ENCODE data around the gene IDE.

Gene IDE

DNA sequence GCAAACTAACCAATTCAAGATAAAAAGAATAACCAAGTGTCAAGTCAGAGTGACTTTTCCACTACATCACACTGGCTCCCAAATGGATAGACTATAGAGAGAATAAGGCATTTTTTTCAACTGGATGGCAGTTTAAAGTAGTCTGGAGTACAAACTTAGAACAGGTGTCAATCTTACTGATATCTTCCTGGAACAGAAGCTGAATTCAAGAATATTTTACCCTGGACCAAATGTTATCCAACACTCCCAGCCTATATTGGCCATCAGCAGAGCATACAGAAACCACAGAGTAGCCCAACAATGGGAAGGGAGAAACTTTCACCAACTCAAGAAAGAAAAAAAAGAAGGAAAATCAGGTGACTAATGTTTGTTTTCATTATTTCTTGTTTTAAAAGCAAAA lies 11.5 kb downstream of the IDE start:
- DNase-seq = no peak

DNA sequence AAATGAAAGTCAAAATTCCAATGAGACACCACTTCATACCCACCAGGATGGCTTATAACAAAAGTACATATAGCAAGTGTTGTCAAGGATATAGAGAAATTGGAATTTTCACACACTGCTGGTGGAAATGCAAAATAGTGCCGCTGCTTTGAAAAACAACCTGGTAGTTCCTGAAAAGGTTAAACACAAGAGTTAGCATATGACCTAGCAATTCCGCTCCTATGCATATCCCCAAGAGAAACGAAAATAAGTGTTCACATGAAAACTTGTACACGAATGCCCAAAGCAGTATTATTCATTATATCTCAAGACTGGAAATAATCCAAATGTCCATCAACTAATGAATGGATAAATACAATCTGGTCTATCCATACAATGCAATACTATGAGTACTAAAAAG lies 14.8 kb downstream of the IDE start:
- DNase-seq = no peak

DNA sequence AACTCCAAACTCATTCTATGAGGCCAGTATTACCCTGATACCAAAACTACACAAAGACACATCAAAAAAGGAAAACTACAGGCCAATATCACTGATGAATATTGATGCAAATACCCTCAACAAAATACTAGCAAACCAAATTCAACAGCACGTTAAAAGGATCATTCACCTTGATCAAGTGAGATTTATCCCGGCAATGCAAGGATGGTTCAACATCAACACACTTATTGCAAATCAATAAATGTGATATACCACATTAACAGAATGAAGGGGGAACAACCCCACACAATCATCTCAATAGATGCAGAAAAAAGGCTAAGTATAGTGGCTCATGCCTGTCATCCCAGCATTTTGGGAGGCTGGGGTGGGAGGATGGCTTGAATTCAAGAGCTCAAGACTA lies 19.9 kb downstream of the IDE start:
- DNase-seq = no peak

DNA sequence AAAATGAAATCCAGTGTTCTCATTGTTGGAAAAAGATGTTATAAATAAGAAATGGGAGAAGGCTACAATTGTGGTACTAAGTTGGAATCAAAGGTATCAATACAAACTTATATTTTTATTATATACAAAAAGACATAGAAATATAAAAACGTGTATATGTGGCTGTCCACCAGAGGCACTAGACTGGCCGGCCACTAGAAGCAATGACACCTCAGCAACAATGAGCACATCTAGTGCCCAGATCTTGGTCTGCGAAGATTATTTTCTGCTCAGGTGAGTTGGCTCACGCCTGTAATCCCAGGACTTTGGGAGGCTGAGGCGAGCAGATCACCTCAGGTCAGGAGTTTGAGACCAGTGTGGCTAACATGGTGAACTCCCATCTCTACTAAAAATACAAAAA lies 21.6 kb downstream of the IDE start:
- DNase-seq = no peak

DNA sequence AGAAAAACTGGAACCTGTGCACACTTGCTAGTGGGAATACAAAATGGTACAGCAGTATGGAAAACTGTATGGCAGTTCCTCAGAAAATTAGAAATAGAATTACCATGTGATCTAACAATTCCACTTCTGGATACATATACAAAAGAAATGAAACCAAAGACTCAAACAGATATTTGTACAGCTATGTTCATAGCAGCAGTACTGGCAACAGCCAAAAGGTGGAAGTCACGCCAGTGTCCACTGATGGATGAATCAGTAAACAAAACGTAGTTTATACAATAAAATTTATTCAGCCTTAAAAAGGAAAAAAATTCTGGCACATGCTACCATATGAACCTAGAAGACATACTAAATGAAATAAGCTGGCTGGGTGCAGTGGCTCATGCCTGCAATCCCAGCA lies 23.0 kb downstream of the IDE start:
- DNase-seq = no peak

DNA sequence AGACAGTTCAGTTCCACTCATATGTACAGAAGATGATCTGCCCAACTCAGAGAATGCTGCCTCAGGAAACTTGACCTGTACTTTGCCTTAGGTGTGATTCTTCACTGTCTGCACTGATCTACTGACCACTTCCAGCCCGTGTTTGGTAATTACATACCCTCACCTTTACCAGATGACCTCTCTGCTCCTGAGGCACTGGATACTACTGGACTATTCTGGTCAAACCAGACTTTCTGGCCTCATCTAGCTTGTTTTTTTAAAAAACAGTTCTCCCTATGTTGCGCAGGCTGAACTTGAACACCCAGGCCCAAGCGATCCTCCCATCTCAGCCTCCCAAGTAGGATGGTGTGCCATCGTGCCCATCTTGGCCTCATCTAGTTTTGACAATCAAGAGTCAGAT lies 26.2 kb downstream of the IDE start:
- DNase-seq = no peak

DNA sequence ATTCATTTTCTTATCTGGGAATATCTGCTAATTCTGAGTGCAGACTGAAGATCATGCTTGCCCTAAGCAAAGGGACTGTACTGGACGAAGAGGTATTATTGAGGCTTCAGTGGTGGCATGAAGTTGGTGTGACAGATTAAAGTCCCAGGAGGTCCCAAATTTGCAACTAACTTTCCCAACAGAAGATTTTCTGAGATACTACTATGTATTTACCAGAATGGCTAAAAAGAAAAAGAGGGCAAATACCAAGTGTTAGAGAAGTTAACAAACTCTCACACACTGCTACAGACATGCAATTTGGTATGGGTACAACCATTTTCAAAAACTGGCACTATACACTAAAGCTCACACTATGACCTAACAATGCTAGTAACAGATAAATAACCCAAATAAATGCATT lies 28.3 kb downstream of the IDE start:
- no peak for DNase-seq

DNA sequence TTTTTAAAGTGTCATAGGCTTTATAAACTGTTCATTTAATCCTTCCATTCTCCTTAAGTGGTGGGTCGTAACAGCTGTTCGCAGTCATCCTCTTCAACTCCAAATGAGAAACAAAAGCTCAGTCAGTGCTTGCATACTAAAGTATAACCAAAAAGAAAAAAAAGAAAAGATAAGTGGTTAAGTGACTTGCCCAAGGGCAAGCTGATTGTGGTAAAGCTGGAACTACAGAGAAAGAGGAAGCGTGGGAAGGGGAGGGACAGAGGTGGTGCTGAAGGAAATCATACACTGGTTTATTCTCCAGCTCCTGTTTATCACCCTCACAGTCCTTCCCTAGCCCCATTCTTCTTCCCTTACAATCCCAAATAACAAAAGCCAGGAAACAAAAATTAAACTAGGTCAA lies 29.6 kb downstream of the IDE start:
- no peak for DNase-seq

DNA sequence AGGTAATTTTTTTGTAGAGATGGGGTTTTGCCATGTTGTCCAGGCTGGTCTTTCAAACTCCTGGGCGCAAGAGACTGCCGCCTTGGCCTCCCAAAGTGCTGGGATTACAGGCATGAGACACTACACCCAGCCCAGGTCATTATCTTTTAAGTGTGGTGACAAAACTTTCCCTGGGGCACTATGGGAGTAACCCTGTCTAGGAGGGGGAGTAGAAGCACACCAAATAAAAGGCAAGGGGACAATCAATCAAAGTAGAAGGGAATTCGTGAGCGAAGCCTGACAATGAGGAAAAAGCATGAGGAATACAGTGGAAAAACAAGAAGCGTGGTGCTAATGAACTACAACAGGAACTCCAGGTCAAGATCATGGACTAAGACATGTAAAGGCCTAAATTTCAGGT lies 31.4 kb downstream of the IDE start:
- DNase-seq = no peak

DNA sequence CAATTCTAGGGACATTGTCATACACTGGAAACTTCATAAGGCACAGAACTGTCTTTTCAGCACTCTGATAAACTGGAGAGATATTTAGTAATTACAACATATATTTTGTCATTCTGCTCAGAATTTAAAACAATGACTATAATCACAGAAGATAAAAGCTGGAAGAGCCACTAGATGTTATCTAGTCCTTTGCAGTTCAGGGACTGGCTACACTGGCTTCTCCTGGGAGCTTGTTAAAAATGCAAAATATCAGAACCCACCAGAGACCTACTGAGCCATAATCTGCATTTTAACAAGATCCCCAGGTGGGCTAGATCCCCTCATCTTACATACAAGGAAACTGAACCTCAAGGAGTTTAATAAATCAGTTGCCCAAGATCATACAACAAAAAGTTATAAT lies 32.3 kb downstream of the IDE start:
- no peak for DNase-seq

DNA sequence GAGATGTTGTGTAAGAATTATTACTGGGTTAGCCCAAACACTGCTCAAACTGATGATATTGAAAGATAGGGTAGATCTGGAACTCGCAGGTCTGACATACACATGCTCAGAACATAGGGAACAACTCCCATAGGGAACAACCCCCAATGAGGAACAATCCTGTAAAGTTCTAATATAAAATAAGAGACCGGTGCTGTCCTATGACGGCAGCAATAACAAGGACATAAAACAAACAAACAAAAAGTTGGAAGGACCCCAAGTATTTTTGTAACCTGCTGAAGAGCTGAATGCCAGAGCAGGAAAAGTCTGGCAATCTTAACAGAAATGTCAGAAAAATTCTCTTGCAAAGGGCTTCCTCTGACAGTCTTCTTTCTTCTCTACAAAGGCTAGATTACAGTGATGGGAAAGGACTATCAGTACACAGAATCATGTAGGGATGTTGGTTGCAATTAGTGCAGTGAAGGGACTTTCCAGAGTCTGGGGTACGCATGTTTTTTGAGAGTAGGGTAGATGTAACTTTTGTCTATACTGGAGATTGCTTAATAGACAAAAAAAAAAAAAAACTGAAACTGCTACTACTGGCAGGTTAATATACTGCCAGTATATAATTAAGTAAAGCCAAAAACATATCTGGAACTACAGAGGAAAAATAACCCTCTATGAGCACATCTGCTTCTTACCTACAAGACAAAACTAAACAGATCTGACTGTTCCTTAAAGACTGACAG lies 35.5 kb downstream of the IDE start:
- no peak for DNase-seq

DNA sequence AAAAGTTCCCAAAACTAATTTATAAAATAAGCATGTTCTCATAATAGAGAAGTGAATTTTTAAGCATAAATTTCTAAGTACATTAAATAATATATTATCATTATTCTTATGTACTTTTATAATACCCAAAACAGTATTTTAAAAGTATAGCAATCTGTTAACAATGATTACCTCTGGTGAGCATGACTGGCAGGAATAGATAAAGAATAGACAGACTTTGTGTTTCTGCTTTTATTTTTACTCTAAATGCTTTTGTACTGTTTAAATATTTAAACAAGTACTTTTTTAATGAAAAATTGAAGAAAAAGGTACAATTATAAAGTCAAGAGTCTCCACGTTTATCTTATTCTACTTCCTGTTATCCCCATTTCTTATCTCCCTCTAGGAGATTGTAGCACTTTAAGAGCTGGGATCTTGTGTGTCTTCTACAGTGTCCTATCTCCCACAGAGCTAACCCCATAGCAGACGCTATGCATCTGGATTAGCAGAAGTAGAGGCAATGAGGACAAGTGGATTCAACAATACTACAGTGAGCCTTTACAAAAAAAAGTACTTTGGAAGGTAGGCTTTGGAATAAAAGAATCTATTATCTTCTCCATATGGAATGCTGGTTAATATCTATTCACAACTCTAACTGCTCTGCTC lies 42.9 kb downstream of the IDE start:
- no peak for DNase-seq

DNA sequence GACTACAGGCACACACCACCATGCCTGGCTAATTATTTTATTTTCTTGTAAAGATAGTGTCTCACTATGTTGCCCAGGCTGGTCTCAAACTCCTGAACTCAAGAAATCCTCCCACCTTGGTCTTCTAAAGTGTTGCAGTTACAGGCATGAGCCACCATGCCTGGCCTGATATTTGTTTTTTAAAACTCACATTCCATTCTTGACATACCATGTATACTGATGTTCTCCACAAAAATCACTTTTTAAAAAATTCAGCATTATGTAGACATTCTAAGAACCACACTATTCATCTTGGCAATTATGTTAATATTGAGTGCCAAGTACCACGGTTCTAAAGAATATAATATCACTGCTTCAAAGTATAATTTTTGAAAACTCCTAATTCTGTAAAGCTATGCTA lies 43.5 kb downstream of the IDE start:
- DNase-seq = no peak

DNA sequence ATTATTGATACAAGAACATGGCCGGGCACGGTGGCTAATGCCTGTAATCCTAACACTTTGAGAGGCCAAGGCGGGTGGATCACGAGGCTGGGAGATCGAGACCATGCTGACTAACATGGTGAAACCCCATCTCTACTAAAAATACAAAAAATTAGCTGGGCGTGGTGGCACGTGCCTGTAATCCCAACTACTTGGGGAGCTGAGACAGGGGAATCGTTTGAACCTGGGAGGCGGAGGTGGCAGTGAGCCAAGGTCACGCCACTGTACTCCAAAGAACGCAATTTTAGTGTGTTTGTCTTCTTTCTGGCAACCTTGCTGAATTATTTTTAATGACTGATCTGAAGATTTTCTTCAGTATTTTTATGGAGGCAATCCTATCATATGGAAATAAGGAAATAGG lies 46.2 kb downstream of the IDE start:
- DNase-seq = no peak

DNA sequence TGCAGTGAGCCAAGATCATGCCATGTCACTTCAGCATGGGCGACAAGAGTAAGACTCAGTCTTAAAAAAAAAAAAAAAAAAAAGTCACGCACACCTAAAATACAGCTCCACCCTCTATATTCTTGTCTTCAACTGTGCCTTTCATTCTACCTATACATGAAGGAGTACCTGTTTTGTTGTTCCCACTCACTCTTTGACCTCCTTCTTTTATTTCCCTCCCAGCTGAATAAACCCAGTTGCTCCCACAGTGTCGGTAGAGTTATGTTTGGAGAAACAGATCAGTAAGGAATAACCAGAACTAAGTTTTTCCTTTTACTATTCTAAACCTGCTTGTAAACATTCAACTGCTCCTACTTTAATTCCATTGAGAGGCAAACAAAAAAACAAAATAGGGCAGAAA lies 50.3 kb downstream of the IDE start:
- DNase-seq = no peak

DNA sequence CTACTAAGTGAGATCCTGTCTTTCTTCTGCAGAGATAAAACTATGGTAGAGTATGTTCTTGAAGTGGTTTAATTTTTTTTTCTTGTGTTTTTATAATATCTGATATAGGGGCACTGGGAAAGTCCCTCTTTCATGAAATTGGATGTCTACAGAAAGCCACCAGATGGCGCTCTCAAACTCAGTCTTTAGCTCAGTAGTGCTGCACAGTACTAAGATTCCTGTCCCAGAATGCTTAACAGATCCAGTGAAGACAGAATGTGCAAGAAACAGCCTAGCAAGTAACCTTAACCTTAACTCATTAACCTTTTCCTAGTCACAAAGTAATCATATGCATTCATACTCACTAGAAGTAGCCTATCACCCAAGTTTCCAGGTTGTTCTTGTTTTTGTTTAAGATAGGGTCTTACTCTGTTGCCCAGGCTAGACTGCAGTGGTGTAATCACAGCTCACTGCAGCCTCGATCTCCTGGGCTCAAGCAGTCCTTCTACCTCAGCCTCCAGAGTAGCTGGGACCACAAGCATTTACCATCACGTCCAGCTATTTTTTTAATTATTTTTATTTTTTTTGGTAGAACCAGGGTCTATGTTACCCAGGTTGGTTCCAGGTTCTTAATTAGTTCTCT lies 56.7 kb downstream of the IDE start:
- DNase-seq = peak; percentile 59

DNA sequence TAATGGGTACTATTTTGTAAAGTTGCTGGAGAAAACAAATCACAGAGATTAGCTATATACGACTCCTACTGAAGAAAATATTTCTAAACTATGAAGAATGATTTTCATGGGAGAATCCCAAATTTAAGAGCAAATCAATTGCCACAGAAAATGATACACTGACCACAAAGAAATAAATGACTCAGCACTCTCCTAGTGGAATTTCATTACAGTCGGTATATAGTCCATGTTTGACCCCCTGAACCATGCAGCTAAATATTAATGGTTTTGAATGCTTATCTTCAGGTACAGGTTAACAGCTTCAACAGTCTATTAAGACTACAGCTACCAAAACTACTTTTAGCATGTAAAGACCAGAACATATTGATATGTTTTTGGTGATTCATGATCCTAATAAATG lies 65.0 kb downstream of the IDE start:
- DNase-seq = no peak

DNA sequence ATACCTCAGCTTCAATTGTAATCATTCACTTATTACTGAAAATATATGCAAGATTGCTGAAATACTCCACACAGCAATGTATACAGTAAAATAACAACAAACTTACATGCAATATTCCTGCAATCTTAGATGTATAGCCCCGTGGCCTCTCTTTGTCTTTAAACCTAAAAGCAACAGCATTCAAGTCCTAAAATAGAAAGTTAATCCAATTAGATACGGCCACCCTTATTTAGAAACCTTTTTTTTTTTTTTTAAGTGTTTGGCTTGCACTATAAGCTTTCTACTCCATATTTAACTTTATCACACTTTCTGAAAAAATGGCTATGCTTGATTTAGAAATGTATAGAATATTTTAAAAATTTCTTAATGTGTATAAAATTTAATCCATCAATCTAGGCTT lies 67.6 kb downstream of the IDE start:
- DNase-seq = no peak

DNA sequence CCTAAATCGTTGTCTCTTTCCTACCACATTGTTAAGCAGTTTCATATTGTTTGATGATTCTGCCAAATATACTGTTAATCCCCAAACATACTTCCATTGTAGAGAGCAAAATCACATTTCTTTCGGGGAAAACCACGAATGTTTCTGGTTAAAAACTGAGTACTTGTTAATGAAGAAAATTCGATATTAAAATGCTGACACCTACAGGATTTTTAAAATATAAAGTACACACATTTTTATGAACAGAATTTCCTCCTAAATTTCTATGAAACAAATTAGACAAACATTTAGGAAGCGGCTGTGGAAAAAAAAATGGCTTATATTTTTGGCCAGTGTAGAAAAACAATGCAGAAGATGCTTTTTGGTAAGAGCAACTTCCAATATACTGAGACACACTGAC lies 68.8 kb downstream of the IDE start:
- DNase-seq = no peak

DNA sequence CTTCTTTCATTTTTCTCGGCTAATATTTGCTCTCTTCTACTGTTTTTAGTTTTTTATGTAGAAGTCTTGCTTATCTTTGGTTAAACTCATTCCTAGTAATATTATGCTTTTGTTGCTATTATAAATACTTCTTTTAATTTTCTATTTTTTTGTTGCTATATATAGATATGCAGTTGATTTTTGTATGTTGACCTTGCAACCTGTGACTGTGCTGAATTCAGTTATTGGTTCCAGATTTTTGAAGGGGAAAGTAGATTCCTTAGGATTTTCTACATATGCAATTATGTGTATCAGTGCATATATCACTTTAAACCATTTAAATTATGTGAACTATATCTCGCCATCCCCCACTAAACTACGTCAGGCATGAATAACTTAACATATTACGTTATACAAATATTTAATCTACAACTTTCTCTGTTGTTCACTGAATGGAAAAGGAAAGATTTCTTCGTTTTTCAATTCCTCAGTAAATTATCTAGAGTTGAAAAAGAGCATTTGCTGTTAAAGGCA lies 71.5 kb downstream of the IDE start:
- DNase-seq = no peak

DNA sequence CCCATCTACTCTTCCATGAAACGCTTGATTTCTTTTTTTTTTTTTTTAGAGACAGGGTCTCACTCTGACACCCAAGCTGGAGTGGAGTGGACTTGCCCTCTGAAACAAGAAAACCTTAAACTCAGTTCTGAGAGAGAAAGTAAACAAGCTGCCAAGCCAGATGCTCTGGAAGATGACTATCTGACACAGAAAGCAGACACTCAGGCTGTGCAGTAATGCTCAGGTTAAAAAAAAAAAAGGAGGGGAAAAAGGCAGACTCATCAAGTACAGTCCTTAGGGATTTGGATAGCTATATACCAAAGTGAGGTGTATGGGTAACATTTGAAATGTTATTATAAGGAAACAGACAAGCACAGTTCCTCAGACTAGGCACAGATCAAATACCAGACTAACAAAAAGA lies 80.5 kb downstream of the IDE start:
- DNase-seq = no peak

DNA sequence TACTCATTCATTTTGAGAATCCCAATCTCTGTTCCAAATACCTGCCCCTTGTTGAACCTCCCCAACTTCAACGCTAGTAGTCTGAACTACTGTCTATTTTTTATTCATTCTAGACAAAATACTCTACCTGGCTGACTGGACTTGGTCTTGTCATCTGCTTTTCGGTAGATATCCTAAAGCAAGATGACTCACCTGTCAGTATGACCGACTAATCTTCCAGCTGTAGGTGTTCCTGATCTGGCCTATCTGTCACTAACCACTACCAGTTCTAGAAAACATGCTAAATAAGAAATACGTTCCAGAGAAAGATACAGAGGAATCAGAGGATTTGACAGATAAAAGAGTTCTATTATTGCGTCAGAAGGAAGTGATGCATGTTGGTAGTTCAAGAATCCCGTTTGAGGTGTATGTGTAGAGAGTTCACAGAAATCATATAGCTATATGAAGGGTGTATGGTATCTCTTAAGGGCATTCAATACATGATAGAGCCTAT lies 81.1 kb downstream of the IDE start:
- no peak for DNase-seq

DNA sequence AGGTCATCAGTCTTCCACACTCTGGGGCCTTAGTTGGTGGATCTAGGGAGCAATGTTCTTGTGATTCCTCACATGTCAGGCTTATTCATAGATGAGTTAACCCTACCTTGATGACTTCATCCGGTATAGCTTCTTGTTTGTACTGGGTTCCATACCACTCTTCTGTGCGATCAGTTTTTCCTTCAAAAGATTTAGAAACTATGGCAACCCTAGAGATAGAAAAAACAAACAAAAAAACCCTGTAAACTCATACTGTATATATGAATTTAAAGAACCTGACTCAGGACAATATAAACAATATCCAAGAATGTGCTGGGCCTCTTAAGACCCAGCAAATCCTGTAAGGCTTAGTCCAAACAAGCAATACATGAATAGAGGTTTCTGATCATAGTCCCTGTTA lies 83.5 kb downstream of the IDE start:
- DNase-seq = no peak

DNA sequence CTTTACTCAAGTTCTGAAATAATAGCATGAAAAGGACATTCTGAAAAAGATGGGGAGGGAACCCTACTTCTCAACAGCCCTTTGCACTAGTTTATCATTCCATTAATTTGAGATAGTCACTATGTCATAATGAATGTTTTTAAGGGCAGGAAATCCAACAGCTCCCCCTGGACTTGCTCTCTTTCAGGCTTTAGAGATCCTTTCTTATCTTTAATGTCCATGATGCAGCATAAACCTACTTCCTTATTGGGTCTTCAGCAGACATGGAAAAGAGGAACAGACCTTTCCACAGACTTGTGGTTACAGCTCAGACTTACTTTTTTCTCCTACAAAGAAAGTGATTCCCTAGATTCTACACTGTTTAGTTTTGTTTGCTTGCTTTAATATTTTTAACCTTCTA lies 87.3 kb downstream of the IDE start:
- DNase-seq = no peak

Data from femur (tissue), 1 donor.